ENCODE data around the gene MRM3. TPM values are rescaled to one million over a fixed set of nuclear protein-coding genes. Genes with fewer than 3 reads are reported as not detected.

The MRM3 gene
- total RNA-seq, 1 donor from 2014 or later: 8.3 TPM

GRCh38 chr17:838486-838885 is 56.3 kb downstream of the MRM3 start:
- no peaks in the 10 kb centered on the region for H3K9me3 ChIP-seq (ENCODE audit: insufficient read depth, low read depth, low read length)
- Mint-ChIP-seq H3K27ac (ENCODE audit: unreplicated experiment) (no peak overlapping the region), H3K36me3 (ENCODE audit: low read depth, unreplicated experiment) (peaks cover 26% of the 10 kb centered on the region), H3K4me3 (ENCODE audit: unreplicated experiment) (no peak overlapping the region), H3K4me1 (ENCODE audit: low read depth, unreplicated experiment) (peaks cover 13% of the 10 kb centered on the region), H3K9me3 (ENCODE audit: unreplicated experiment) (peaks cover 2% of the 10 kb centered on the region), H3K27me3 (ENCODE audit: low read depth, unreplicated experiment) (no peaks in the 10 kb centered on the region)
- no peak for FAIRE-seq
- no peaks in the 10 kb centered on the region for H3K27me3 ChIP-seq (ENCODE audit: insufficient read depth, low read length)
- no peak overlapping the region for H3K9ac ChIP-seq (ENCODE audit: low read length)
- no peak overlapping the region for H3K4me3 ChIP-seq (ENCODE audit: insufficient read depth, low read depth, low read length)
- H3K27ac ChIP-seq (ENCODE audit: low read depth, low read length): no peak overlapping the region
- TF ChIP-seq EZH2 (IDR thresholded peaks at IDR 0.05; ENCODE audit: insufficient read depth, low read length) (no peak), CTCF (IDR thresholded peaks at IDR 0.05; ENCODE audit: insufficient read depth, low read depth, low read length) (no peak)
- peaks cover 53% of the 10 kb centered on the region for H3K79me2 ChIP-seq (ENCODE audit: insufficient read depth, low read length)
- no peak for DNase-seq (ENCODE audit: low read depth)
- H2AFZ ChIP-seq (ENCODE audit: low read depth, low read length): no peak overlapping the region
- H3K4me2 ChIP-seq (ENCODE audit: low read length): no peak overlapping the region
- H3K36me3 ChIP-seq (ENCODE audit: insufficient read depth, low read length): no peaks in the 10 kb centered on the region
- peaks cover 50% of the 10 kb centered on the region for H4K20me1 ChIP-seq (ENCODE audit: insufficient read depth, low read length)
- peaks cover 7% of the 10 kb centered on the region for H3K4me1 ChIP-seq (ENCODE audit: insufficient read depth, low read length)

GRCh38 chr17:841313-841712 is 59.2 kb downstream of the MRM3 start:
- Mint-ChIP-seq H3K4me3 (ENCODE audit: unreplicated experiment) (no peak overlapping the region), H3K4me1 (ENCODE audit: low read depth, unreplicated experiment) (peaks cover 3% of the 10 kb centered on the region), H3K27ac (ENCODE audit: unreplicated experiment) (no peak overlapping the region), H3K9me3 (ENCODE audit: unreplicated experiment) (peaks cover 2% of the 10 kb centered on the region), H3K27me3 (ENCODE audit: low read depth, unreplicated experiment) (no peaks in the 10 kb centered on the region), H3K36me3 (ENCODE audit: low read depth, unreplicated experiment) (peaks cover 33% of the 10 kb centered on the region)
- Histone ChIP-seq H3K9ac (ENCODE audit: low read length) (no peak overlapping the region), H3K4me1 (ENCODE audit: insufficient read depth, low read length) (peaks cover 4% of the 10 kb centered on the region), H3K27me3 (ENCODE audit: insufficient read depth, low read length) (no peaks in the 10 kb centered on the region), H4K20me1 (ENCODE audit: insufficient read depth, low read length) (peaks cover 59% of the 10 kb centered on the region), H3K9me3 (ENCODE audit: insufficient read depth, low read depth, low read length) (no peaks in the 10 kb centered on the region), H3K36me3 (ENCODE audit: insufficient read depth, low read length) (no peaks in the 10 kb centered on the region), H3K79me2 (ENCODE audit: insufficient read depth, low read length) (peaks cover 62% of the 10 kb centered on the region), H3K4me3 (ENCODE audit: insufficient read depth, low read depth, low read length) (no peak overlapping the region), H2AFZ (ENCODE audit: low read depth, low read length) (no peak overlapping the region), H3K27ac (ENCODE audit: low read depth, low read length) (no peak overlapping the region), H3K4me2 (ENCODE audit: low read length) (no peak overlapping the region)
- TF ChIP-seq CTCF (IDR thresholded peaks at IDR 0.05; ENCODE audit: insufficient read depth, low read depth, low read length) (no peak), EZH2 (IDR thresholded peaks at IDR 0.05; ENCODE audit: insufficient read depth, low read length) (no peak)
- FAIRE-seq (peak; percentile 79), DNase-seq (ENCODE audit: low read depth) (no peak)

Other genes starting within 250 kb of the MRM3 start
- 79.6 and 83.5 TPM in 2 replicates for gene VPS53, start 67.5 kb upstream of the MRM3 start, total RNA-seq
- gene TLCD3A, start 49.8 kb upstream of the MRM3 start, total RNA-seq: 25.8 and 26.6 TPM in 2 replicates
- 17.3 and 18.4 TPM in 2 replicates for gene GEMIN4, start 30.1 kb upstream of the MRM3 start, total RNA-seq
- gene GLOD4, start 73 bp upstream of the MRM3 start, total RNA-seq: 48.3 and 61.8 TPM in 2 replicates
- 104 and 106 TPM in 2 replicates for gene NXN, start 197.4 kb downstream of the MRM3 start, total RNA-seq
- gene TIMM22, start 214.8 kb downstream of the MRM3 start, total RNA-seq: 20.0 and 20.3 TPM in 2 replicates